ENCODE data around the gene IFNG-AS1.
A peak's percentile ranks its signal among the peaks of the same experiment; 100 is the strongest.

The IFNG-AS1 gene

GRCh38 chr12:68040450-68041075 is 51.3 kb downstream of the IFNG-AS1 start:
- DNase-seq = peak; percentile 72

GRCh38 chr12:68042212-68042699 is 53.0 kb downstream of the IFNG-AS1 start:
- DNase-seq = no peak

- no peak for DNase-seq
Observed at GRCh38 chr12:68043435-68043834, 54.2 kb downstream of the IFNG-AS1 start.

- no peak for DNase-seq
Observed at GRCh38 chr12:68048648-68049297, 59.5 kb downstream of the IFNG-AS1 start.

GRCh38 chr12:68056300-68056699 is 67.1 kb downstream of the IFNG-AS1 start:
- no peak for DNase-seq

- no peak for DNase-seq
Observed at GRCh38 chr12:68063900-68064590, 74.8 kb downstream of the IFNG-AS1 start.

- no peak for DNase-seq
Observed at GRCh38 chr12:68065163-68065562, 75.9 kb downstream of the IFNG-AS1 start.

GRCh38 chr12:68065687-68066086 is 76.4 kb downstream of the IFNG-AS1 start:
- no peak for DNase-seq

GRCh38 chr12:68067762-68068376 is 78.6 kb downstream of the IFNG-AS1 start:
- no peak for DNase-seq

GRCh38 chr12:68069275-68069674 is 80.0 kb downstream of the IFNG-AS1 start:
- DNase-seq = no peak
